IMR-90 (cell line): ENCODE results near the gene CSNK2B. TPM values are rescaled to one million over a fixed set of nuclear protein-coding genes. Genes with fewer than 3 reads are reported as not detected.

Experiments
- ATAC-seq: fragments of 200-7000 bp; cut with Tn5 transposase; 2 replicates; pipeline ENCODE4 v1.9.1; 2020; ENCODE audit warnings: low read depth, mild to moderate bottlenecking, moderate library complexity
- BruUV-seq: library from RNA; stranded (reverse); fragments of 400-500 nt; replicated peaks from 2 replicates; lab custom pipeline; 2021; lab: Mats Ljungman, UMichigan
- CTCF ChIA-PET: fragments of 300-600 bp; formaldehyde crosslinking; extraction: SDS; loops from one replicate; lab custom pipeline; 2021; ENCODE audit warnings: antibody characterized with exemption; lab: Yijun Ruan, JAX
- POLR2A ChIA-PET: fragments of 300-600 bp; sonication (Branson Sonifier 250); formaldehyde crosslinking; loops from one replicate; lab custom pipeline; 2022; ENCODE audit warnings: antibody characterized with exemption; ENCODE audit not compliant: unreplicated experiment; lab: Charles Lee
- DNase-seq: peaks from one replicate; pipeline ENCODE4 v3.0.0; 2013
- H2AFZ ChIP-seq: replicated peaks from 2 replicates; pipeline ENCODE3; 2013; ENCODE audit warnings: low read length, mild to moderate bottlenecking; ENCODE audit not compliant: poor library complexity
- H2AK5ac ChIP-seq: 2 replicates; pipeline ENCODE4 v1.6.1; 2013; ENCODE audit warnings: low read depth, low read length, inconsistent platforms
- H2AK9ac ChIP-seq: replicated peaks from 2 replicates; pipeline ENCODE3; 2013; ENCODE audit warnings: mild to moderate bottlenecking, low read depth, low read length, moderate library complexity; ENCODE audit not compliant: poor library complexity
- H2BK120ac ChIP-seq: 2 replicates; pipeline ENCODE4 v1.6.1; 2013; ENCODE audit warnings: low read depth, low read length, inconsistent platforms
- H2BK15ac ChIP-seq: 3 replicates; pipeline ENCODE4 v1.6.1; 2013; ENCODE audit warnings: low read depth, low read length, inconsistent platforms
- H2BK20ac ChIP-seq: 2 replicates; pipeline ENCODE4 v1.6.1; 2013; ENCODE audit warnings: low read depth, mild to moderate bottlenecking, inconsistent platforms, low read length, moderate library complexity
- H2BK5ac ChIP-seq: 2 replicates; pipeline ENCODE4 v1.6.1; 2013; ENCODE audit warnings: mild to moderate bottlenecking, low read depth, low read length, inconsistent platforms; ENCODE audit not compliant: poor library complexity, severe bottlenecking
- H3K14ac ChIP-seq: replicated peaks from 2 replicates; pipeline ENCODE4 v1.6.1; 2013; ENCODE audit warnings: low read depth, low read length, inconsistent platforms
- H3K18ac ChIP-seq: 2 replicates; pipeline ENCODE4 v1.6.1; 2013; ENCODE audit warnings: low read depth, low read length, control low read depth
- H3K23ac ChIP-seq: 2 replicates; pipeline ENCODE4 v1.6.1; 2013; ENCODE audit warnings: low read depth, low read length, inconsistent platforms
- H3K27ac ChIP-seq: 2 replicates; pipeline ENCODE4 v1.5.1; 2013; ENCODE audit warnings: mild to moderate bottlenecking, control low read depth, low read length; ENCODE audit not compliant: insufficient read depth
- H3K27me3 ChIP-seq: 2 replicates; pipeline ENCODE4 v1.6.1; 2013; ENCODE audit warnings: low read length; ENCODE audit not compliant: control insufficient read depth, insufficient read depth
- H3K36me3 ChIP-seq: 2 replicates; pipeline ENCODE4 v1.6.1; 2013; ENCODE audit warnings: low read length, mixed read lengths; ENCODE audit not compliant: control insufficient read depth, insufficient read depth
- H3K4ac ChIP-seq: 2 replicates; pipeline ENCODE4 v1.6.1; 2013; ENCODE audit warnings: low read depth, low read length, inconsistent platforms
- H3K4me1 ChIP-seq: 2 replicates; pipeline ENCODE4 v1.6.1; 2013; ENCODE audit warnings: low read length, mixed read lengths; ENCODE audit not compliant: control insufficient read depth, insufficient read depth
- H3K4me2 ChIP-seq: 2 replicates; pipeline ENCODE4 v1.6.1; 2013; ENCODE audit warnings: low read depth, mild to moderate bottlenecking, control low read depth, low read length, moderate library complexity
- H3K4me3 ChIP-seq: 2 replicates; pipeline ENCODE4 v1.5.1; 2013; ENCODE audit warnings: low read depth, mild to moderate bottlenecking, control low read depth, low read length, moderate library complexity; ENCODE audit not compliant: insufficient read depth
- H3K56ac ChIP-seq: 2 replicates; pipeline ENCODE4 v1.6.1; 2013; ENCODE audit warnings: low read length, inconsistent platforms; ENCODE audit not compliant: insufficient read depth; ENCODE audit errors: extremely low read depth
- H3K79me1 ChIP-seq, 2 experiments: 2 replicates each; pipeline ENCODE4 v1.6.1; 2013; ENCODE audit warnings: low read length in 2 of 2, inconsistent platforms in 1 of 2, low read depth in 1 of 2
- H3K9ac ChIP-seq: 2 replicates; pipeline ENCODE4 v1.6.1; 2013; ENCODE audit warnings: low read depth, low read length, control low read depth
- H3K9me1 ChIP-seq: 2 replicates; pipeline ENCODE4 v1.6.1; 2013; ENCODE audit warnings: low read length, inconsistent platforms; ENCODE audit not compliant: insufficient read depth
- H3K9me3 ChIP-seq: 2 replicates; pipeline ENCODE4 v1.6.1; 2013; ENCODE audit warnings: low read length; ENCODE audit not compliant: control insufficient read depth, insufficient read depth
- H4K20me1 ChIP-seq: 2 replicates; pipeline ENCODE4 v1.6.1; 2013; ENCODE audit warnings: low read length, inconsistent platforms; ENCODE audit not compliant: insufficient read depth
- H4K5ac ChIP-seq: 2 replicates; pipeline ENCODE4 v1.6.1; 2013; ENCODE audit warnings: mild to moderate bottlenecking, low read depth, low read length, control low read depth
- H4K8ac ChIP-seq, 2 experiments: 2 replicates each; pipeline ENCODE4 v1.6.1; 2013; ENCODE audit warnings: low read depth in 2 of 2, low read length in 2 of 2, control low read depth in 1 of 2, inconsistent platforms in 1 of 2
- H4K91ac ChIP-seq: 2 replicates; pipeline ENCODE4 v1.6.1; 2013; ENCODE audit warnings: low read depth, low read length, inconsistent platforms; ENCODE audit not compliant: insufficient read depth
- BHLHE40 ChIP-seq: fragments of 150-350 bp; IDR thresholded peaks from 2 replicates; pipeline ENCODE4 v1.6.1; 2016; ENCODE audit warnings: mild to moderate bottlenecking, low read depth, low read length
- MAFK ChIP-seq: IDR thresholded peaks from 2 replicates; pipeline ENCODE4 v1.6.1; 2012; ENCODE audit warnings: low read depth, low read length, improper control_type of control experiment
- MAZ ChIP-seq: IDR thresholded peaks from 2 replicates; pipeline ENCODE4 v1.6.1; 2012; ENCODE audit warnings: low read depth, mild to moderate bottlenecking, low read length, improper control_type of control experiment, moderate library complexity, borderline replicate concordance
- MXI1 ChIP-seq: IDR thresholded peaks from 2 replicates; pipeline ENCODE4 v1.6.1; 2012; ENCODE audit warnings: low read depth, mild to moderate bottlenecking, low read length, moderate library complexity, borderline replicate concordance
- POLR2A ChIP-seq: IDR thresholded peaks from 2 replicates; pipeline ENCODE4 v1.6.1; 2012; ENCODE audit warnings: mild to moderate bottlenecking, low read depth, low read length
- RFX5 ChIP-seq: IDR thresholded peaks from 2 replicates; pipeline ENCODE4 v1.8.0; 2012; ENCODE audit warnings: low read depth, mild to moderate bottlenecking, low read length, moderate library complexity
- SMC3 ChIP-seq: fragments of 150-350 bp; IDR thresholded peaks from 2 replicates; pipeline ENCODE4 v1.6.1; 2016; ENCODE audit warnings: low read depth, mild to moderate bottlenecking, antibody characterized with exemption, low read length, moderate library complexity
- WGBS, 2 experiments: methylation state at CpG; one replicate each; pipeline versions ENCODE4 v1.1.5 to v1.1.7; 2013; ENCODE audit warnings: missing lambda C conversion rate in 2 of 2; ENCODE audit not compliant: insufficient read length in 1 of 2; ENCODE audit errors: extremely low coverage in 2 of 2; 5-methylcytosine and 5-hydroxymethylcytosine counted together
- dilution Hi-C: fragments of 300-500 bp; cut with HindIII; formaldehyde crosslinking; loops from one replicate; pipeline ENCODE4 v1.14.3; 2018; ENCODE audit warnings: low sequenced_read_pairs; ENCODE audit not compliant: unreplicated experiment
- in situ Hi-C: fragments of 300-500 bp; cut with MboI; formaldehyde crosslinking; loops from 3 replicates; pipeline ENCODE4 v1.14.3; 2019; ENCODE audit warnings: low sequenced_read_pairs, inconsistent platforms, mixed read lengths
- intact Hi-C: fragments of 100-400 bp; cut with micrococcal nuclease; formaldehyde crosslinking; loops from 2 replicates; pipeline ENCODE4 v1.10.0; 2022
- polyA plus RNA-seq, 3 experiments: library from polyadenylated mRNA; depleted of rRNA; stranded (reverse); fragments of >200 nt; gene quantifications; 2 replicates each; pipeline ENCODE4 v1.2.3, GENCODE V29; 2012; ENCODE audit warnings: low replicate concordance in 1 of 3
- total RNA-seq: library from RNA; depleted of rRNA; stranded (reverse); fragments of >200 nt; gene quantifications from 2 replicates; pipeline ENCODE4 v1.2.3, GENCODE V29; 2012

CSNK2B gene
- total and polyA plus RNA-seq, 2 of the 4 experiments (the other 2 are of a cell fraction): 194 to 240 TPM

GRCh38 chr6:31640612-31641011 is 25.3 kb upstream of the CSNK2B start:
- Histone ChIP-seq H3K9ac (no peak overlapping the region), H3K4ac (no peak overlapping the region), H3K56ac (no peak overlapping the region), H3K27ac (no peak overlapping the region), H3K4me1 (no peaks in the 10 kb centered on the region; the same call in 1 of the 2 replicates), H4K91ac (no peak overlapping the region), H3K18ac (no peak overlapping the region), H2AFZ (no peak overlapping the region), H3K27me3 (no peaks in the 10 kb centered on the region), H3K36me3 (peaks cover 81% of the 10 kb centered on the region), H2AK5ac (no peak overlapping the region), H4K5ac (no peak overlapping the region), H3K4me3 (no peak overlapping the region), H3K9me3 (no peaks in the 10 kb centered on the region), H2BK5ac (no peak overlapping the region), H2AK9ac (no peak overlapping the region), H3K4me2 (no peak overlapping the region), H3K9me1 (0 out of 2 replicates have a peak, but pooled peaks cover 3% of the 10 kb centered on the region), H3K14ac (no peak overlapping the region), H4K8ac (no peak overlapping the region), H2BK20ac (no peak overlapping the region), H3K79me1 (peaks cover 11 to 16% of the 10 kb centered on the region in 2 experiments; a peak in 3 of 4 replicates), H2BK120ac (no peak overlapping the region), H2BK15ac (no peak overlapping the region), H3K23ac (no peak overlapping the region), H4K20me1 (peaks cover 10% of the 10 kb centered on the region)
- DNase-seq: no peak
- dilution Hi-C loops: no loop called here
- WGBS, 2 experiments: 94% methylated on average over 3 of the region's 6 CpGs; no CpG with 5 or more reads in 1 of the 2 experiments
- intact Hi-C loops: no loop called here
- no peak for ATAC-seq
- TSS peak; percentile 93 for BruUV-seq
- no peak for TF ChIP-seq POLR2A
- no peak for TF ChIP-seq MAFK
- no peak for TF ChIP-seq SMC3
- no peak for TF ChIP-seq RFX5
- TF ChIP-seq MXI1: no peak
- no peak for TF ChIP-seq MAZ
- no peak for TF ChIP-seq BHLHE40
- POLR2A ChIA-PET: interaction anchor here (1.3 kb wide), 1 partner anchor 20 kb away, joined by 3 read pairs; the partner anchor contains the start of gene C6orf47
- in situ Hi-C loops: no loop called here
- CTCF ChIA-PET: no interaction called here
